ENCODE measurements around the gene PRMT7. TPM values are rescaled to one million over a fixed set of nuclear protein-coding genes. Genes with fewer than 3 reads are reported as not detected.

Gene PRMT7
- total and polyA plus RNA-seq, 4 experiments from 2014 or later, result 28.3 to 104 (median 64.5) TPM

DNA sequence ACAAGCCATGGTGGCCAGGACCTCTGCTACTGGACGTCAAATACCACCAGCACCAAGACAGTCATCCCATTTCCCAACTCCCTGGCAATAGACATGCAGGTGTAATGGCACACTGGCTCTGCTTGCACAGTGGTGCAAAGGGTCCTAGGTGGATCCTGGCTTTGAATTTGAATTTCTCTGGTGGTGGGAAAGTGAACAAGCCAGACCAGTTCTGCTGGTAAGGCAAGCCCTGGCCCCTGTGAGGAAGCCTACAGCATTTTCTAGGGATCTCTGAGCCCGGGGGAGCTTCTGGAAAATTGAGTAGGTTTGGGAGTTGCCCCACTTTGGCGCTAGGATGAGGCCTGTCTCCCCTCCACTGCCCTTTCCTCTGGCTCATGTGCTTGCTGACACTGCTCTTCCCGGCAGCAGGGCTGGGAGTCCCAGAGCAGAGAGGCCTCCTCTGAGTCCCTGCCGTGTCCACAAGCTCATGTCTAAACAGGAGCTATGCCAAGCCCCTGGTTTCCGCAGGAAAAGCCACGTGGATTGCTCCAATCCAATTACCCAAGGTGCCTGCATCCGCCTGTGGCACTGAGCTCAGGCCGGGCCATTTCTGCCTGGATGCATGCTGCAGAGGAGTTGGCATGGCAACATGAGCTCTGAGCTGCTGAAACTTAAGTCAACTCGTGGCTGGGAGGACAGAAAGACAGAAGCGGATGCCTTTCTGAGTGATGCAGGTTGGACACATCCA lies 67.0 kb downstream of the PRMT7 start:
- ChIA-PET POLR2A (ENCODE audit: partially characterized antibody) (no interaction called here), CTCF (ENCODE audit: partially characterized antibody) (interaction anchor here (1.1 kb wide), 3 partner anchors 19 to 21 kb away, joined by 3 to 4 read pairs (median 3); no protein-coding TSS in a partner anchor)
- Histone ChIP-seq H3K9me3 (ENCODE audit: control insufficient read depth in 1 of 2, low read length in 2 of 2) (no peaks in the 10 kb centered on the region), H3K27me3 (ENCODE audit: insufficient read depth, low read length) (no peaks in the 10 kb centered on the region), H3K4me1 (ENCODE audit: insufficient read depth, low read length) (peaks cover 14% of the 10 kb centered on the region), H3K36me3 (ENCODE audit: insufficient read depth, low read length) (no peaks in the 10 kb centered on the region), H3K27ac (ENCODE audit: low read depth, low read length) (no peak overlapping the region), H3K4me3 (ENCODE audit: low read length in 2 of 2) (no peak overlapping the region)
- no peak overlapping the region for H3K4me3 Mint-ChIP-seq
- no peaks in the 10 kb centered on the region for H3K9me3 Mint-ChIP-seq
- DNase-seq, result no peak
- H3K27me3 Mint-ChIP-seq, result no peaks in the 10 kb centered on the region
- no peaks in the 10 kb centered on the region for H3K36me3 Mint-ChIP-seq
- peaks cover 4 to 23% (median 16%) of the 10 kb centered on the region in 4 donors for H3K4me1 Mint-ChIP-seq
- intact Hi-C loops (cut with micrococcal nuclease), result no loop called here
- no peak overlapping the region for H3K27ac Mint-ChIP-seq

DNA sequence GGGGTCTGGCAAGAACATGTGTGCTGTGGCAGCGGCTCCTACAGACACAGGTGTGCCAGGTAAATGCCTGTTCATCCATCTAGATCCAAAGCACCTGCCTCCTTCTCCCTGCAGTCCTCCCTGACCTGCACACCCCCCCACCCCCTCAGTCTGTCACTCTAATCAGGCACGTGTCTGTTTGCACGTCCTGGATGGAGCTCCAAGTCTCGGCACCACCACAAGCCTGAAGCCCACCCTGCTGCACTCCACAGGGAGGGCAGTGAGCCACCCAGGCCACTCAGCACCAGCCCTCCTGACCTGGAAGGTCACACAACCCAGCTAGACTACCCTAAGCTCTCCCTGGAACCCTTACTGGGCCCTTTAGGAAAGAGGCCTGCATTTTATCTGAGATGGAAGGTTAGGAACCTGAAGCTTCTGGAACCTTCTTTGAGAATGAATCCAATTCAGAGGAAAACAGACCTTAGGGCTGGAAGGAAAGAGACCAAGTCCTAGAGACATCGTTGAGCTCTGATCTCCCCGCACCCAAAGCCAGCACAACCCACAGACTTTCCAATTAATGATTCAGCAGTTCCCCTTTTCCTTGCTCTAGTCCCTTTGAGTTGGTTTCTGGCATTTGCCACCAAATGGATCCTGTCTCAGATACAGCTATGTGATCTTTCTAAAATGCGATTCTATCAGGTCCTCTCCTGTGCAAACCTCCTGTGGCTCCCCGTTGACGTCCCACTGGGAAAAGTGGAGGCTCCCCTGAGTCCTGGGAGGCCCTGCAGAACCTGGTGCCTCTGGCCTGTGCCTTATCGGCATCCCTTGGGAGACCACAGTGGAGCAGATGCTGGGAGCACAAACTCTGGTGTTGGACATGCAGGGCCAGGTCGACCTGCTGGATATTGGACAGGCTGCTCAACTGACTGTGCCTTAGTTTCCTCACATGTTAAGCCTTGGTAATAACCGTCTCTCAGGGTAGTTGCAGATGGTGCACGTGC lies 67.9 kb downstream of the PRMT7 start:
- H3K36me3 Mint-ChIP-seq, result no peaks in the 10 kb centered on the region
- Histone ChIP-seq H3K36me3 (ENCODE audit: insufficient read depth, low read length) (no peaks in the 10 kb centered on the region), H3K4me1 (ENCODE audit: insufficient read depth, low read length) (peaks cover 14% of the 10 kb centered on the region), H3K27me3 (ENCODE audit: insufficient read depth, low read length) (no peaks in the 10 kb centered on the region), H3K9me3 (ENCODE audit: control insufficient read depth in 1 of 2, low read length in 2 of 2) (no peaks in the 10 kb centered on the region), H3K4me3 (ENCODE audit: low read length in 2 of 2) (no peak overlapping the region), H3K27ac (ENCODE audit: low read depth, low read length) (no peak overlapping the region)
- no peak for DNase-seq
- H3K4me3 Mint-ChIP-seq, result peak overlapping the region in 1 of 8 donors; percentile 22
- no peaks in the 10 kb centered on the region for H3K9me3 Mint-ChIP-seq
- intact Hi-C loops (cut with micrococcal nuclease), result no loop called here
- peaks cover 6 to 28% (median 20%) of the 10 kb centered on the region in 4 donors for H3K4me1 Mint-ChIP-seq
- CTCF ChIA-PET (ENCODE audit: partially characterized antibody), result interaction anchor here (1.1 kb wide), 2 partner anchors 18 to 22 kb away, joined by 3 to 4 read pairs; no protein-coding TSS in a partner anchor
- peak overlapping the region in 3 of 7 donors; percentile 29 to 82 (median 54) for H3K27ac Mint-ChIP-seq
- H3K27me3 Mint-ChIP-seq, result no peaks in the 10 kb centered on the region
- POLR2A ChIA-PET (ENCODE audit: partially characterized antibody), result no interaction called here

DNA sequence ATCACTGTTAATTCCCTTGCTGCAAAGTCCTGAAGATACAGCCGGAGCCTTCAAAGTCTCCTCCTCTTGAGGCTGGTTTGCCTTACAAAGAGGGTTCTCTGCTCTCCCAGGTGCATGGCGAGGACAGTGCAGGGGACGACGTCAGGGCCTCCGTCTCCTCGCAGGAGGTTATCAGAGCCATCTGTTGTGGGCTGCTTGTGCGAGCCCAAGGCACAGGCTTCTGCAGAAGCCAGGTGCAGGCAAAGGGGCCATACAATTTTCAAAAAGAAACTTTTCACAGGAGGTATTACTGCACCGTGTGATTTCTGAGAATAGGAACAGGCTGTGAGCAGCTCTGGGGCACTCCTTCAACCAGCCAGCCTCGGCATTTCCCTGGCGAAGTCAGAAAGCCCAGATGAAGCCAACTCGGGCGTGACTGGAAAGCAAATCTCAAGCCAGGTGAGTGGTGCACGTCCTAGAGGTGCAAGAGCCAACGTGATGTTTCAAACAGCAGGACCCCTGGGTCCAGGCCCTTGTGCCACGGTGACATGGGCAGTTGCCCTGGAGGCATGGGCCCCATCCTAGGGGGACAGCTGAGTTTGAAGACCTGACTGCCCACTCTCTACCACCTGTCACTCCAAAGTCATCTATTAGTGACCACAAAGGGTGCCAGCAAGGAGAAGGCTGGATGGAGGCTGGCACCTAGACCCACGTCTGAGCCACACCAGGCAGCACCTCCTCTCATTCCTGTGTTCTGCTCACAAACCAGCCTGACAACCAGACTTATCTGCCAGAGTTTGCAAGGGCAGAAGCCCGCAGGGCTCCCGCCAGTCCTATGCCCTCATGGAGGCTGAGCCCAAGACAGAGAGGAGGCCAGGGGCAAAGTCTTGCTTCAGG lies 68.9 kb downstream of the PRMT7 start:
- Mint-ChIP-seq H3K36me3 (no peaks in the 10 kb centered on the region), H3K27me3 (no peaks in the 10 kb centered on the region), H3K4me1 (peaks cover 6 to 32% (median 22%) of the 10 kb centered on the region in 4 donors), H3K27ac (peak overlapping the region in 5 of 7 donors; percentile 29 to 82 (median 52)), H3K4me3 (peak overlapping the region in 2 of 8 donors; percentile 25 to 46), H3K9me3 (no peaks in the 10 kb centered on the region)
- no peaks in the 10 kb centered on the region for H3K36me3 ChIP-seq (ENCODE audit: insufficient read depth, low read length)
- H3K27me3 ChIP-seq (ENCODE audit: insufficient read depth, low read length), result no peaks in the 10 kb centered on the region
- peak in 3 of 5 donors; percentile 24 to 42 (median 37) for DNase-seq
- intact Hi-C loops (cut with micrococcal nuclease), result no loop called here
- ChIA-PET CTCF (ENCODE audit: partially characterized antibody) (no interaction called here), POLR2A (ENCODE audit: partially characterized antibody) (no interaction called here)
- peaks cover 14% of the 10 kb centered on the region for H3K4me1 ChIP-seq (ENCODE audit: insufficient read depth, low read length)
- no peaks in the 10 kb centered on the region for H3K9me3 ChIP-seq (ENCODE audit: control insufficient read depth in 1 of 2, low read length in 2 of 2)
- no peak overlapping the region for H3K4me3 ChIP-seq (ENCODE audit: low read length in 2 of 2)
- no peak overlapping the region for H3K27ac ChIP-seq (ENCODE audit: low read depth, low read length)

DNA sequence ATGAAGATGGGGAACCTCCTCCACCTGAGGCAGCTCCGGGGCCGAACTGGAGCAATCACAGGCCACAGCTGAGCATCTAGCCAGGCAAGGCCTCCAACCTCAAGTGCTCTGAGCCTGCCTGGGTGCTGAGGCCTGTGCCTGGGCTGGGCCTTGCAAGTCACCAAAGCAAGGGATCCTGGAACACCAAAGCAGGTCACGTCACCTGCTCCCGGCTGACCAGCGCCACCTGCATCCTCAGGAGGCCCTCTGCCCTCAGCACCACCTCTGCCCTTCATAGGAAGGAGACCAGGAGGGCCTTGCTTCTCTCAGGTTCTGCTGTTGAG lies 69.5 kb downstream of the PRMT7 start:
- no peak overlapping the region for H3K4me3 Mint-ChIP-seq
- no peaks in the 10 kb centered on the region for H3K9me3 ChIP-seq (ENCODE audit: control insufficient read depth in 1 of 2, low read length in 2 of 2)
- CTCF ChIA-PET (ENCODE audit: partially characterized antibody), result interaction anchor here (1.7 kb wide), 1 partner anchor 16 kb away, joined by 4 read pairs; no protein-coding TSS in a partner anchor

DNA sequence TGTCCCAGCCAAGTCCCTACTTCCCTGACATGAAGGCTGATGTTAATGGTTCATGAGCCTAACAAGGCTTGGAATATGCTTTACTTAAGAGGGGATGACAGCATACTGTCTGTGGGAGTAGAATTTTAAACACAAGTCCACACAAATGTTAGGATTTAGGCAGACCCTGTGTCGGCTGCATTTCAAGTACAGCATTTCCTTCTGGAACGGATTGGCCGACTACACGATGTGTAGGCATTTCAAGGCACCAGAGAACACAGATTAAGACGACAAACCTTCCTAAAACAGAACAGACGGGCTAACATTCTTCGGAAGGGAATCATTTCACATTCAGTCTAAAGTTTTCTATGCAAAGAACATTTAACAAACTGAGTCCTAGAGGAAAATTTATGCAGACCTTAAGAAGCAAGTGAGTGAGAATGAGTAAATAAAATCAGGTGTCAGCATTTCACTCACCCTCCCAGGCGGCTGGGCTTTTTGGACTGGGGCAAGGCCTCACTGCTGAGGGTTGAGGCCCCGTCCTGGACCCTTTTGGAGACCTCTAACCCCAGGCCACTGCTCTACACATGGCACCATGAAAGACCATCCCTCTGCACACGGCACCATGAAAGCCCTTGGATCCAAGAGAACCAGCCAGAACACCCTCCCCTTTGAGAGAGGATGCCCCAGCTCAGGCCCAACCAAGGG lies 70.0 kb downstream of the PRMT7 start:
- CTCF ChIA-PET (ENCODE audit: partially characterized antibody), result interaction anchor here (0.7 to 1.7 kb wide), 2 partner anchors 14 to 16 kb away, joined by 3 to 4 read pairs; no protein-coding TSS in a partner anchor
- Histone ChIP-seq H3K4me3 (ENCODE audit: low read length in 2 of 2) (no peak overlapping the region), H3K9me3 (ENCODE audit: control insufficient read depth in 1 of 2, low read length in 2 of 2) (no peaks in the 10 kb centered on the region), H3K36me3 (ENCODE audit: insufficient read depth, low read length) (no peaks in the 10 kb centered on the region), H3K27ac (ENCODE audit: low read depth, low read length) (no peak overlapping the region), H3K27me3 (ENCODE audit: insufficient read depth, low read length) (no peaks in the 10 kb centered on the region), H3K4me1 (ENCODE audit: insufficient read depth, low read length) (peaks cover 14% of the 10 kb centered on the region)
- Mint-ChIP-seq H3K4me3 (no peak overlapping the region), H3K36me3 (no peaks in the 10 kb centered on the region), H3K27me3 (no peaks in the 10 kb centered on the region), H3K4me1 (peaks cover 6 to 32% (median 25%) of the 10 kb centered on the region in 4 donors), H3K9me3 (no peaks in the 10 kb centered on the region), H3K27ac (peak overlapping the region in 2 of 7 donors; percentile 18 to 32)
- no peak for DNase-seq
- POLR2A ChIA-PET (ENCODE audit: partially characterized antibody), result no interaction called here
- intact Hi-C loops (cut with micrococcal nuclease), result no loop called here

More for the DNA sequence above, 69.5 kb downstream of the PRMT7 start:
- no peak for DNase-seq
- no peak overlapping the region for H3K27ac ChIP-seq (ENCODE audit: low read depth, low read length)
- Mint-ChIP-seq H3K27me3 (no peaks in the 10 kb centered on the region), H3K27ac (no peak overlapping the region), H3K9me3 (no peaks in the 10 kb centered on the region), H3K36me3 (no peaks in the 10 kb centered on the region), H3K4me1 (peaks cover 6 to 32% (median 24%) of the 10 kb centered on the region in 4 donors)
- H3K36me3 ChIP-seq (ENCODE audit: insufficient read depth, low read length), result no peaks in the 10 kb centered on the region
- H3K4me1 ChIP-seq (ENCODE audit: insufficient read depth, low read length), result peaks cover 14% of the 10 kb centered on the region
- intact Hi-C loops (cut with micrococcal nuclease), result no loop called here
- H3K27me3 ChIP-seq (ENCODE audit: insufficient read depth, low read length), result no peaks in the 10 kb centered on the region
- no peak overlapping the region for H3K4me3 ChIP-seq (ENCODE audit: low read length in 2 of 2)
- POLR2A ChIA-PET (ENCODE audit: partially characterized antibody), result no interaction called here

DNA sequence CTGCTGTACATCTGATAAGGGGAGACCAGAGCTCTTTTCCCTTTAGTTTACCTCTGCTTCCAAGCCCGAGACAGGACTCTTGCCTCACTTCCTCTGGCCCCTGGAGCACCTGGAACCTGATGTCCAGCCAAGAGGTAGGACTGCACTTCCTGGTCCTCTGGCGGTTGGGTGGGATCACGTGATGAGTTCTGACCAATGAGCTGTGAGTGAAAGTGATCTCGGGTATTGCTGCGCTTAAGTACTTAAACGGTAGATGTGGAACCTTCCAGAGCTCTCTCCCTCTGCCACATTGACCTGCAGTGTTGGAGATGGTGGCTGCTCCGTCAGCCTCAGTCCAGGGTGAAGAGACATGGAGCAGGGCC lies 70.5 kb downstream of the PRMT7 start:
- H3K27me3 ChIP-seq (ENCODE audit: insufficient read depth, low read length), result no peaks in the 10 kb centered on the region
- H3K9me3 ChIP-seq (ENCODE audit: control insufficient read depth in 1 of 2, low read length in 2 of 2), result no peaks in the 10 kb centered on the region
- no peak overlapping the region for H3K4me3 Mint-ChIP-seq
- H3K27me3 Mint-ChIP-seq, result no peaks in the 10 kb centered on the region
- H3K27ac Mint-ChIP-seq, result peak overlapping the region in 4 of 7 donors; percentile 1 to 79 (median 39)
- H3K27ac ChIP-seq (ENCODE audit: low read depth, low read length), result no peak overlapping the region
- DNase-seq, result no peak
- no peak overlapping the region for H3K4me3 ChIP-seq (ENCODE audit: low read length in 2 of 2)
- CTCF ChIA-PET (ENCODE audit: partially characterized antibody), result interaction anchor here (0.7 to 1.7 kb wide), 2 partner anchors 15 kb away, joined by 3 to 4 read pairs; no protein-coding TSS in a partner anchor
- H3K4me1 Mint-ChIP-seq, result peaks cover 6 to 32% (median 25%) of the 10 kb centered on the region in 4 donors
- H3K4me1 ChIP-seq (ENCODE audit: insufficient read depth, low read length), result peaks cover 14% of the 10 kb centered on the region
- no peaks in the 10 kb centered on the region for H3K36me3 Mint-ChIP-seq
- intact Hi-C loops (cut with micrococcal nuclease), result no loop called here
- POLR2A ChIA-PET (ENCODE audit: partially characterized antibody), result no interaction called here
- no peaks in the 10 kb centered on the region for H3K36me3 ChIP-seq (ENCODE audit: insufficient read depth, low read length)
- no peaks in the 10 kb centered on the region for H3K9me3 Mint-ChIP-seq

Measured in CD4-positive, alpha-beta memory T cell (primary cell).